HL-60 (cell line): ENCODE results near the gene SGMS1.

Experiments
- DNase-seq, 2 experiments: peaks; one replicate each; pipeline ENCODE4 v3.0.0-alpha.2; 2010 to 2020; ENCODE audit warnings: low read depth in 1 of 2, low spot score in 1 of 2
- H3K27ac ChIP-seq: fragments of 250-450 bp; sonication (Bioruptor Pico); replicated peaks from 2 replicates; pipeline ENCODE4 v1.5.1; 2020; ENCODE audit warnings: mild to moderate bottlenecking, moderate library complexity
- H3K27me3 ChIP-seq: fragments of 250-450 bp; sonication (Bioruptor Pico); 2 replicates; pipeline ENCODE4 v1.5.1; 2021; ENCODE audit warnings: mild to moderate bottlenecking, moderate library complexity; ENCODE audit not compliant: insufficient read depth, poor library complexity, severe bottlenecking
- H3K4me3 ChIP-seq: replicated peaks from 2 replicates; pipeline ENCODE4 v1.5.1; 2011; ENCODE audit warnings: mild to moderate bottlenecking, control low read depth, low read length; ENCODE audit not compliant: insufficient read depth
- GABPA ChIP-seq: IDR thresholded peaks from 2 replicates; pipeline ENCODE4 v1.6.1; 2012; ENCODE audit warnings: low read depth
- POLR2AphosphoS5 ChIP-seq: IDR thresholded peaks from 2 replicates; pipeline ENCODE4 v1.6.1; 2012; ENCODE audit warnings: low read depth
- SPI1 ChIP-seq: IDR thresholded peaks from 2 replicates; pipeline ENCODE4 v1.6.1; 2012; ENCODE audit warnings: low read depth, mild to moderate bottlenecking, borderline replicate concordance
- TF ChIP-seq, protein P1 (sequence below): IDR thresholded peaks from one replicate; pipeline ENCODE4 v1.5.1; 2011; ENCODE audit warnings: low read length, control low read depth, inconsistent platforms; ENCODE audit not compliant: insufficient read depth
- TF ChIP-seq, protein P2 (sequence below): IDR thresholded peaks from 2 replicates; pipeline ENCODE4 v1.6.1; 2012; ENCODE audit warnings: low read depth; ENCODE audit not compliant: insufficient replicate concordance

Gene SGMS1

DNA sequence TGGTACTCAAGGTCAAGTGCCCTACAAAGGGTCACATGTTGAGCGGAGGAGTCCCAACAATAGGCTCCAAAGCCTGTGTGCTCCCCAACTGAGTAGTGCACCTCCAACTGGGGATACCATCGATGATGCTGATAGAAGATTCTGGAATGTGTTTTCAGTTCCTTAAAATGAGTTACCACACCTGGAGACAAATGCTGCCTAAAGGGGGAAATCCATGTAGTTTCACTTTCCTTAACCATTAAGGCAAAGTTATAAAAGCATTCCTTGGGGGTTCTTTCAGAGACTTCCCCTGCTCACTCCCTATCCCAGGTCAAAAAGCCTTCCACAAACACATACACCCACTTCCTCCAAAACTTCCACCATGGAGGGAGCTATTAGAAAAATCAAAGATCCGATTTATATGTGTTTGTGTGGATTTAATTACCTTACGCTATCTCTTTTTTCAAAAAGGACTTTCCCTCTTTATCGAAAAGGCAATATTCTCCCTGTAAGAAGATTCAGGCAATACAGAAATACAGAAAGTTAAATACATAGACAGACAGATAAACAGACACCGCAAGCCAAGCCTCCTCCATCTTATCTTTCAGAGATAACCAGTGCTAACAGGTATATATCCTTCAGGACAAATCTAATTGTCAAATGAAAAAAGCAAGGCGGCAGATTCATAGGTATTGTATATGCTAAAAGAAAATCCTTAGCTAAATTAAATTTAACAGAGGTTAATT lies 236.6 kb downstream of the SGMS1 start:
- TF ChIP-seq SPI1 (no peak), GABPA (no peak), POLR2AphosphoS5 (no peak)
- TF ChIP-seq, protein P1, sequence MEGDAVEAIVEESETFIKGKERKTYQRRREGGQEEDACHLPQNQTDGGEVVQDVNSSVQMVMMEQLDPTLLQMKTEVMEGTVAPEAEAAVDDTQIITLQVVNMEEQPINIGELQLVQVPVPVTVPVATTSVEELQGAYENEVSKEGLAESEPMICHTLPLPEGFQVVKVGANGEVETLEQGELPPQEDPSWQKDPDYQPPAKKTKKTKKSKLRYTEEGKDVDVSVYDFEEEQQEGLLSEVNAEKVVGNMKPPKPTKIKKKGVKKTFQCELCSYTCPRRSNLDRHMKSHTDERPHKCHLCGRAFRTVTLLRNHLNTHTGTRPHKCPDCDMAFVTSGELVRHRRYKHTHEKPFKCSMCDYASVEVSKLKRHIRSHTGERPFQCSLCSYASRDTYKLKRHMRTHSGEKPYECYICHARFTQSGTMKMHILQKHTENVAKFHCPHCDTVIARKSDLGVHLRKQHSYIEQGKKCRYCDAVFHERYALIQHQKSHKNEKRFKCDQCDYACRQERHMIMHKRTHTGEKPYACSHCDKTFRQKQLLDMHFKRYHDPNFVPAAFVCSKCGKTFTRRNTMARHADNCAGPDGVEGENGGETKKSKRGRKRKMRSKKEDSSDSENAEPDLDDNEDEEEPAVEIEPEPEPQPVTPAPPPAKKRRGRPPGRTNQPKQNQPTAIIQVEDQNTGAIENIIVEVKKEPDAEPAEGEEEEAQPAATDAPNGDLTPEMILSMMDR: no peak
- TF ChIP-seq, protein P2, sequence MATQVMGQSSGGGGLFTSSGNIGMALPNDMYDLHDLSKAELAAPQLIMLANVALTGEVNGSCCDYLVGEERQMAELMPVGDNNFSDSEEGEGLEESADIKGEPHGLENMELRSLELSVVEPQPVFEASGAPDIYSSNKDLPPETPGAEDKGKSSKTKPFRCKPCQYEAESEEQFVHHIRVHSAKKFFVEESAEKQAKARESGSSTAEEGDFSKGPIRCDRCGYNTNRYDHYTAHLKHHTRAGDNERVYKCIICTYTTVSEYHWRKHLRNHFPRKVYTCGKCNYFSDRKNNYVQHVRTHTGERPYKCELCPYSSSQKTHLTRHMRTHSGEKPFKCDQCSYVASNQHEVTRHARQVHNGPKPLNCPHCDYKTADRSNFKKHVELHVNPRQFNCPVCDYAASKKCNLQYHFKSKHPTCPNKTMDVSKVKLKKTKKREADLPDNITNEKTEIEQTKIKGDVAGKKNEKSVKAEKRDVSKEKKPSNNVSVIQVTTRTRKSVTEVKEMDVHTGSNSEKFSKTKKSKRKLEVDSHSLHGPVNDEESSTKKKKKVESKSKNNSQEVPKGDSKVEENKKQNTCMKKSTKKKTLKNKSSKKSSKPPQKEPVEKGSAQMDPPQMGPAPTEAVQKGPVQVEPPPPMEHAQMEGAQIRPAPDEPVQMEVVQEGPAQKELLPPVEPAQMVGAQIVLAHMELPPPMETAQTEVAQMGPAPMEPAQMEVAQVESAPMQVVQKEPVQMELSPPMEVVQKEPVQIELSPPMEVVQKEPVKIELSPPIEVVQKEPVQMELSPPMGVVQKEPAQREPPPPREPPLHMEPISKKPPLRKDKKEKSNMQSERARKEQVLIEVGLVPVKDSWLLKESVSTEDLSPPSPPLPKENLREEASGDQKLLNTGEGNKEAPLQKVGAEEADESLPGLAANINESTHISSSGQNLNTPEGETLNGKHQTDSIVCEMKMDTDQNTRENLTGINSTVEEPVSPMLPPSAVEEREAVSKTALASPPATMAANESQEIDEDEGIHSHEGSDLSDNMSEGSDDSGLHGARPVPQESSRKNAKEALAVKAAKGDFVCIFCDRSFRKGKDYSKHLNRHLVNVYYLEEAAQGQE: no peak
- DNase-seq: no peak
- H3K27ac ChIP-seq: no peak overlapping the region
- no peaks in the 10 kb centered on the region for H3K27me3 ChIP-seq
- no peak overlapping the region for H3K4me3 ChIP-seq

DNA sequence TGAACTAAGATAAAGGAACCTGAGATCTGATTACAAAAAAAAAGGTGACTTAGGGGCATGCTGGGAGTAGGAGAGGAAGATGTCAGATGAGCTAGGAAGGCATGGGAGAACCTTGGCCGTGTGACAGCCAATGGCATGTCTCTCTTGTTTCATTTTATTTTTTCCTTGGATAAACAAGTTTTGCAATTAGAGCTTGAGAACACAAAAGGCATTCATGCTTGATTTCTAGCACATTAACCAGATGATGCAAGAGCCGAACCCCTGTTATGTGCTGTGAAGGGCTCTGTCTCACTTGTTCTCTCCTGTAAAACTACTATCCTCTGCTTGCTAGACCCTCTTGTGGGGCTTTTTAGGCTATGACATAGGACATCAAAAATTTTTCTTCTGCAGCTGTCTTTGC lies 238.1 kb downstream of the SGMS1 start:
- no peak for DNase-seq
- no peak overlapping the region for H3K4me3 ChIP-seq
- TF ChIP-seq, protein P2: no peak
- no peak for TF ChIP-seq GABPA
- TF ChIP-seq, protein P1: no peak
- no peak for TF ChIP-seq POLR2AphosphoS5
- no peak for TF ChIP-seq SPI1
- H3K27me3 ChIP-seq: no peaks in the 10 kb centered on the region
- no peak overlapping the region for H3K27ac ChIP-seq

DNA sequence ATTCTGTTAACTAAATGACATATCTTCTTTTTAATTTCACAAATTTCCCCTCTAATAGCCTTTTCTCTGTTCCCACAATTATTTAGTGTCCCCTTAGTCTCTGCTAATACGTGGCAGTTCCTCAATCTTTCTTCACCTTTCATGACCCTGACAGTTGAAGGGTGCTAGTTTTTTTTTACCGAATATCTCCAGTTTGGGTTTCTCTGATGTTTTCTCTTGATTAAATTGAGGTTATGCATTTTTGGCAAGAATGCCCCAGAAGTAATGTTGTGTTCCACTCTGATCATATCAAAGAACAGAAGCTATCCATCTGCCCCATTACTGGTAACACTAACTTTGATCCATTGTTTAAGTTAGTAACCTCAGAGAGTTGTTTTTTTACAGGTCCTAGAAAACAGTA lies 238.9 kb downstream of the SGMS1 start:
- Histone ChIP-seq H3K4me3 (no peak overlapping the region), H3K27ac (no peak overlapping the region), H3K27me3 (no peaks in the 10 kb centered on the region)
- no peak for DNase-seq
- TF ChIP-seq SPI1: peak; percentile 26; the same call in 1 of the 2 replicates
- TF ChIP-seq, protein P2: no peak
